HG03175 (cell line): ENCODE results near the gene CDK5.

Experiments
- ATAC-seq: cut with Tn5 transposase; IDR thresholded peaks from one replicate; pipeline ENCODE4 v1.9.1; 2021; ENCODE audit warnings: mild to moderate bottlenecking, moderate library complexity; ENCODE audit not compliant: unreplicated experiment

The CDK5 gene

GRCh38 chr7:151087245-151088018 is 29.7 kb upstream of the CDK5 start:
- ATAC-seq, result no peak

- ATAC-seq, result no peak
Observed at GRCh38 chr7:151086802-151087244, 29.1 kb upstream of the CDK5 start.

GRCh38 chr7:151085691-151086620 is 28.3 kb upstream of the CDK5 start, which contains the start of gene AGAP3:
AGAP3 (plus strand) TSS chr7:151086475; CDS start chr7:151086742, 267 bp downstream.
- ATAC-seq, result peak; percentile 44

- ATAC-seq, result no peak
Observed at GRCh38 chr7:151085329-151085690, 27.6 kb upstream of the CDK5 start.

- ATAC-seq, result no peak
Observed at GRCh38 chr7:151083824-151084160, 26.1 kb upstream of the CDK5 start.

- peak; percentile 50 for ATAC-seq
Observed at GRCh38 chr7:151083071-151083823, 25.6 kb upstream of the CDK5 start, which contains the start of gene TMUB1. TMUB1 (minus strand) TSS chr7:151083493; CDS start chr7:151082563, 930 bp downstream.

- ATAC-seq, result no peak
Observed at GRCh38 chr7:151082141-151083070, 24.7 kb upstream of the CDK5 start.

GRCh38 chr7:151081170-151082101 is 23.7 kb upstream of the CDK5 start:
- ATAC-seq, result peak; percentile 0

GRCh38 chr7:151080522-151081169 is 22.9 kb upstream of the CDK5 start, which contains the start of gene FASTK:
FASTK (minus strand) TSS chr7:151080809; CDS start chr7:151080766, 43 bp downstream.
- peak; percentile 78 for ATAC-seq

GRCh38 chr7:151080067-151080521 is 22.4 kb upstream of the CDK5 start:
- peak; percentile 10 for ATAC-seq

GRCh38 chr7:151079199-151079910 is 21.7 kb upstream of the CDK5 start:
- ATAC-seq, result no peak

GRCh38 chr7:151078233-151079040 is 20.7 kb upstream of the CDK5 start:
- ATAC-seq, result no peak

GRCh38 chr7:151077705-151078232 is 20.1 kb upstream of the CDK5 start:
- no peak for ATAC-seq

- no peak for ATAC-seq
Observed at GRCh38 chr7:151076863-151077704, 19.4 kb upstream of the CDK5 start.

- ATAC-seq, result no peak
Observed at GRCh38 chr7:151075978-151076426, 18.3 kb upstream of the CDK5 start.

GRCh38 chr7:151075662-151075971 is 17.9 kb upstream of the CDK5 start:
- no peak for ATAC-seq
